Measurements from ENCODE around the gene NBPF12.
"Not testable (repeated sequence)": the region's sequence is repeated elsewhere in the genome, so short reads cannot be mapped to it uniquely, and the experiment has no call there.

The NBPF12 gene

GRCh38 chr1:146985855-146986254 is 47.7 kb downstream of the NBPF12 start:
- DNase-seq: not testable (repeated sequence)

DNA sequence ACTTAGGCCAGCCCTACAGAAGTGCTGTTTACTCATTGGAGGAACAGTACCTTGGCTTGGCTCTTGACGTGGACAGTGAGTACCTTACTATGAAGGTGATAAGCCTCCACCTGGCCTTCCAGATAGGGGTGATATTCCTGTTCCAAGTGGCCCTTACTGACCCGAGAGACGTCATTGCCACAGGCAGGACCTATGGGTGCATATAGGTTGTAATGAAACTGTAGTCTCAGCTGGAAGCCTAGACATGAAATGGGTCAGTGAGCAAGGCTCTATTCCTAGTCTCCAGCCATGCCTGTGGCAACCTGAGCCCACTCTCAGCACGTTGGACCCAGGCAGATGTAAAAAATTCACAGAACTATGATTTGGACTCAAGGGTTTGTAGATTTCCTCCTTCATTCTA is 48.3 kb downstream of the NBPF12 start:
- not testable (repeated sequence) for DNase-seq

DNA sequence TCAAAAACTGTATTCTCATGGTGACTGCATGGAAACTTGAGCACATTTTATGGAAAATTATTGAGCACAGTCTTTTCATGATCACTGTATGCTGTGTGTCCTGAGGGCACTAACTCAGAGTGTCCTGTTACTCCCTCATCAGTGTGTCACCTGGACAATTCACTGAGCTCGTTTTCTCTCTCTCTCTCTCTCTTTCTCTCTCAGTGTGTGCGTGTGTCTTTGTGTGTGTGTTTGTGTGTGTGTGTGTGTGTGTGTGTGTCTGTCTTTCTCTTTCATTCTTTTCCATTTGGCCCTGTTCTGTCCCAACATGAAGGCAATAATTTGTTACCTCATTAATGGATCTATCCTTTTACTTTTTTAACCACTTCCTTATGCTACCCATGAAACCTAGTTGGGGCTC is 49.4 kb downstream of the NBPF12 start:
- not testable (repeated sequence) for DNase-seq

DNA sequence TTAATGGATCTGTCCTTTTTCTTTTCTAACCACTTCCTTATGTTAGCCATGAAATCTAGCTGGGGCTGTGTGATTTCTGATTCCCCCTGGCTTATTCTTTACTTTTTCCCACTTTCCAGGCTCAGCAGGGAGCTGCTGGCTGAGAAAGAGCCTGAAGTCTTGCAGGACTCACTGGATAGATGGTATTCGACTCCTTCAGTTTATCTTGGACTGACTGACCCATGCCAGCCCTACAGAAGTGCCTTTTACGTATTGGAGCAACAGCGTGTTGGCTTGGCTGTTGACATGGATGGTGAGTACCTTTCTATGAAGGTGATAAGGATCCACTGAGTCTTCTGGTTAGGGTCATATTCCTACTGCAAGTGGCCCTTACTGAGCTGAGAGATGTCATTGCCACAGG is 51.3 kb downstream of the NBPF12 start:
- DNase-seq: not testable (repeated sequence)

DNA sequence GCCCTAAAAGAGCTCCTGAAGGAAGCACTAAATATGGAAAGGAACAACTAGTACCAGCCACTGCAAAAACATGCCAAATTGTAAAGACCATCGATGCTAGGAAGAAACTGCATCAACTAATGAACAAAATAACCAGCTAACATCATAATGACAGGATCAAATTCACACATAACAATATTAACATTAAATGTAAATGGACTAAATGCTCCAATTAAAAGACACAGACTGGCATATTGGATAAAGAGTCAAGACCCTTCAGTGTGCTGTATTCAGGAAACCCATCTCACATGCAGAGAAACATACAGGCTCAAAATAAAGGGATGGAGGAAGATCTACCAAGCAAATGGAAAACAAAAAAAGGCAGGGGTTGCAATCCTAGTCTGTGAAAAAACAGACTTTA is 70.4 kb downstream of the NBPF12 start:
- not testable (repeated sequence) for DNase-seq

DNA sequence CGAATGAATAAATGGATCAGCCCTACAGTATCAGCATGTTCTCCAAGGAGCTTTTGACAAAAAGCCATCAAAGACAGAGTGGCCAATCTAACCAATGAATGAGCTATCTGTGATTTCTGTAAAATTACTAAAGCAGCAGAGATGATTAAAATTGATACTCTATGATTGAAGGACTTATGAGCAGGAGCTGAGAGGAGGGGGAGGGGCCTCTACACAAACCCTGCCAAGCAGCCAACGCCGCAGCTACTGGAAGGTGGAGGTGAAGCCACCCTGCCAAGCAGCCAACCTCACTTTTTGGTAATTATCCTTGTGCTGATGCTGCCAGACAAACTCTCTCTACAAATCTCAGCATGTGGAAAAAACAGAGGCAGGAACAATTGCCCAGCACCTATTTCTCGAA is 88.9 kb downstream of the NBPF12 start:
- DNase-seq: not testable (repeated sequence)

DNA sequence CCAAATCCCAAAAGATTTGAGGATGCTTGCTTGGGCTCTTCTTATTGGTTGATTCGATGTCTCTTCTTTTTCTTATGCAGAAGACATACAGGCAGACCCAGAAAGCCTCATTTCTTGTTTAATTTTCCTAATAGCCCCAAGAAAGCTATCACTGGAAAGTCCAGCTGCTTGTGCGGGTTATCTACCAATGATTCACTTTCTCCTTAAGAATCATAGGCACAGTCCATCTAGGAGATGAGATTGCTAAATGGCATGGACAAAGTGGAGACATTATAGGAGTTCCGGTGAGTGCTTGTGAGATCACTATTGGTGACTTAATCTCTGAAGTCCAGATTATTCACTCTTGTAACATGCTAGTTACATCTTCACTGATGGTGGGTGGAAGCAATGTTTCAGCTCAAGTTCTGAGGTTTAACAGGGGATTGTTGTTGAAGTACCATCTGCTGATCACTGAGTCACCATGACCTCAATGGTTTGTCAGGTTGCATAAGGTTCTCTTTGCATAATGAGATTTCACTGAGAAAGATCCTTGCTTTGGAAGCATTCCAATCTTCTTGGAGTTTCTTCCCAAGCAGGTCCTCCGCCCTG is 92.0 kb downstream of the NBPF12 start:
- DNase-seq: not testable (repeated sequence)

- no peak for DNase-seq
Measured at GRCh38 chr1:147039916-147040315, 101.8 kb downstream of the NBPF12 start.

DNA sequence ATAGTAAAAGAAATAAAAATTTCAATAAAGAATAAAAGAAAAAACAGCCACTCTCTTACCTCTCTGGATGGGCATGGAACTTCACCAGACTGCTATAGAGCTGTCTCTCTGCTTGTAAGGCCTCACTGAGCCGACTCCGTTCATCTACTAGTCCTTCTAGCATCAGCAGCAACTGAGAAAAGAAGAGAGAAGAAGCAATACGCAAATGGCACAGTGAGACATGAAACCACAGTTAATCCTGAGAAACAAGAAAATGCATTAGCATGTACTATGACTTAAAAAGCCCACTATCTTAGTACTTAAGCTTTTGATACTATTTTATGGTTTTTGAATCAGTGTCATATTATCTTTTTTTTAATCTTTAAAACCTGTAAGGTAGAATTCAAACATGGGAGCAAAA is 104.8 kb downstream of the NBPF12 start:
- DNase-seq: not testable (repeated sequence)

- DNase-seq: not testable (repeated sequence)
Measured at GRCh38 chr1:147044511-147044910, 106.4 kb downstream of the NBPF12 start.

Data from NCI-H187 treated with DMSO at 0.1 percent for 48 hours (cell line).